K562 (cell line): ENCODE results near the gene HOXC11. TPM values are rescaled to one million over a fixed set of nuclear protein-coding genes. Genes with fewer than 3 reads are reported as not detected.

Source experiments
- ATF1 ChIP-seq, 2 experiments: fragments of 450-650 bp in 1 of 2; IDR thresholded peaks; 2 replicates each; pipeline ENCODE4 v1.6.1; 2016; ENCODE audit warnings: missing compliant biosample characterization in 1 of 2, missing genetic modification characterization in 1 of 2
- BRCA1 ChIP-seq, 2 experiments: fragments of 450-650 bp in 1 of 2; sonication (generic) in 1 of 2; formaldehyde crosslinking in 1 of 2; IDR thresholded peaks; 2 replicates each; pipeline versions ENCODE4 v1.5.0 to v1.6.1; 2017 to 2020; ENCODE audit warnings: mild to moderate bottlenecking in 1 of 2, missing genetic modification reagents in 1 of 2
- BRD4 ChIP-seq: fragments of 200-600 bp; sonication (generic); IDR thresholded peaks from 2 replicates; pipeline ENCODE4 v1.6.1; 2017; ENCODE audit warnings: inconsistent platforms
- CBFA2T3 ChIP-seq: fragments of 450-650 bp; IDR thresholded peaks from 2 replicates; pipeline ENCODE4 v1.6.1; 2017
- CEBPB ChIP-seq: fragments of 450-650 bp; IDR thresholded peaks from 2 replicates; pipeline ENCODE4 v1.6.1; 2016; ENCODE audit warnings: missing genetic modification characterization, missing compliant biosample characterization
- CXXC5 ChIP-seq: fragments of 250-450 bp; sonication (Bioruptor Pico); IDR thresholded peaks from 2 replicates; pipeline ENCODE4 v1.8.0; 2022; ENCODE audit warnings: inconsistent platforms, mild to moderate bottlenecking, moderate library complexity
- EGR1 ChIP-seq: fragments of 450-650 bp; conservative IDR thresholded peaks from 2 replicates; pipeline ENCODE4 v1.6.1; 2017; ENCODE audit warnings: mild to moderate bottlenecking
- EP300 ChIP-seq: IDR thresholded peaks from 2 replicates; pipeline ENCODE4 v1.6.1; 2012; ENCODE audit warnings: low read length, improper control_type of control experiment
- ETV1 ChIP-seq: fragments of 450-650 bp; conservative IDR thresholded peaks from 2 replicates; pipeline ENCODE4 v1.6.1; 2016; ENCODE audit warnings: missing genetic modification characterization, control low read depth, low read depth, missing compliant biosample characterization
- EZH2 ChIP-seq: IDR thresholded peaks from 2 replicates; pipeline ENCODE4 v1.6.1; 2012; ENCODE audit warnings: low read depth, mild to moderate bottlenecking, inconsistent platforms, low read length, borderline replicate concordance
- MYBL2 ChIP-seq, 2 experiments: fragments of 450-650 bp in 1 of 2; sonication (generic) in 1 of 2; formaldehyde crosslinking in 1 of 2; IDR thresholded peaks; 2 replicates each; pipeline versions ENCODE4 v1.6.1 to v1.8.1; 2017 to 2022; ENCODE audit warnings: borderline replicate concordance in 1 of 2, inconsistent platforms in 1 of 2, low read depth in 1 of 2, mild to moderate bottlenecking in 1 of 2, missing genetic modification reagents in 1 of 2, moderate library complexity in 1 of 2
- NCOR1 ChIP-seq: fragments of 450-650 bp; IDR thresholded peaks from 2 replicates; pipeline ENCODE4 v1.6.1; 2016; ENCODE audit warnings: mild to moderate bottlenecking, moderate library complexity
- NFIX ChIP-seq: fragments of 250-450 bp; sonication (Bioruptor Pico); IDR thresholded peaks from 2 replicates; pipeline ENCODE4 v1.4.0; 2020; ENCODE audit warnings: low read depth, mild to moderate bottlenecking, moderate library complexity
- PPARD ChIP-seq: fragments of 250-450 bp; sonication (Bioruptor Pico); IDR thresholded peaks from 2 replicates; pipeline ENCODE4 v1.8.0; 2022; ENCODE audit warnings: inconsistent platforms, mild to moderate bottlenecking, moderate library complexity
- PTRF ChIP-seq: fragments of 450-650 bp; IDR thresholded peaks from 2 replicates; pipeline ENCODE4 v1.6.1; 2016; ENCODE audit warnings: mild to moderate bottlenecking, missing genetic modification characterization, missing compliant biosample characterization
- SMARCC2 ChIP-seq: fragments of 450-650 bp; IDR thresholded peaks from 2 replicates; pipeline ENCODE4 v1.6.1; 2017; ENCODE audit warnings: antibody characterized with exemption, moderate library complexity, mild to moderate bottlenecking, low read depth
- TAF1 ChIP-seq: IDR thresholded peaks from 2 replicates; pipeline ENCODE4 v1.6.1; 2011; ENCODE audit warnings: mild to moderate bottlenecking, low read length, moderate library complexity; ENCODE audit not compliant: insufficient read depth, control insufficient read depth, severe bottlenecking; ENCODE audit errors: extremely low read depth
- TBP ChIP-seq: optimal IDR thresholded peaks from 2 replicates; pipeline ENCODE3; 2011; ENCODE audit warnings: low read depth, low read length, improper control_type of control experiment
- ZNF124 ChIP-seq: sonication (generic); formaldehyde crosslinking; IDR thresholded peaks from 2 replicates; pipeline ENCODE4 v1.8.1; 2022; ENCODE audit warnings: missing genetic modification reagents
- ZNF184 ChIP-seq: sonication (generic); formaldehyde crosslinking; IDR thresholded peaks from 2 replicates; pipeline ENCODE4 v1.5.0; 2020; ENCODE audit warnings: missing genetic modification reagents
- ZNF274 ChIP-seq: IDR thresholded peaks from 2 replicates; pipeline ENCODE4 v1.6.1; 2011; ENCODE audit warnings: low read depth, mild to moderate bottlenecking, low read length, moderate library complexity, borderline replicate concordance
- ZNF311 ChIP-seq: fragments of 250-450 bp; sonication (Bioruptor Pico); IDR thresholded peaks from 2 replicates; pipeline ENCODE4 v1.4.0; 2020; ENCODE audit warnings: mild to moderate bottlenecking, moderate library complexity
- ZNF76 ChIP-seq: fragments of 250-450 bp; sonication (Bioruptor Pico); IDR thresholded peaks from 2 replicates; pipeline ENCODE4 v1.4.0; 2020; ENCODE audit warnings: mild to moderate bottlenecking, moderate library complexity, borderline replicate concordance
- ZNF79 ChIP-seq: fragments of 250-450 bp; sonication (Bioruptor Pico); IDR thresholded peaks from 2 replicates; pipeline ENCODE4 v1.4.0; 2020; ENCODE audit warnings: low read depth, mild to moderate bottlenecking, moderate library complexity
- polyA plus RNA-seq, 8 experiments: library from polyadenylated mRNA; depleted of rRNA in 4 of 8; stranded (reverse) in 5 of 8; unstranded in 3 of 8; fragments of >200 nt; fragmentation: Nextera tagmentation in 2 of 8; fragmentation: Illumina TruSeq in 1 of 8; extraction: Ambion mirVana in 2 of 8; extraction: Trizol in 1 of 8; gene quantifications; 2 replicates each; pipeline versions ENCODE4 v1.2.1 to v1.2.3, GENCODE V29; 2011 to 2014; ENCODE audit warnings: inconsistent platforms in 1 of 8, missing spikeins in 1 of 8
- total RNA-seq, 7 experiments: library from RNA; depleted of rRNA in 6 of 7; stranded (reverse); fragments of >200 nt in 6 of 7; fragmentation: Illumina TruSeq in 2 of 7; extraction: Trizol in 2 of 7; gene quantifications; 2 replicates each; pipeline versions ENCODE4 v1.2.1 to v1.2.3, GENCODE V29; 2011 to 2021; ENCODE audit warnings: low replicate concordance in 1 of 7
- TF ChIP-seq, protein P1 (sequence below), 2 experiments: fragments of 450-650 bp in 1 of 2; sonication (generic) in 1 of 2; formaldehyde crosslinking in 1 of 2; IDR thresholded peaks in 1 of 2; conservative IDR thresholded peaks in 1 of 2; 2 replicates each; pipeline versions ENCODE4 v1.6.1 to v1.8.1; 2016 to 2023; ENCODE audit warnings: mild to moderate bottlenecking in 2 of 2, moderate library complexity in 2 of 2, inconsistent platforms in 1 of 2, missing genetic modification reagents in 1 of 2
- TF ChIP-seq, protein P2 (sequence below): sonication (generic); formaldehyde crosslinking; IDR thresholded peaks from 2 replicates; pipeline ENCODE4 v1.8.0; 2022; ENCODE audit warnings: mild to moderate bottlenecking, low read depth, missing genetic modification reagents

The HOXC11 gene
- total and polyA plus RNA-seq, 9 of the 15 experiments (the other 6 are each of a cell fraction or from before 2014, with no cell fraction given) = not detected

DNA sequence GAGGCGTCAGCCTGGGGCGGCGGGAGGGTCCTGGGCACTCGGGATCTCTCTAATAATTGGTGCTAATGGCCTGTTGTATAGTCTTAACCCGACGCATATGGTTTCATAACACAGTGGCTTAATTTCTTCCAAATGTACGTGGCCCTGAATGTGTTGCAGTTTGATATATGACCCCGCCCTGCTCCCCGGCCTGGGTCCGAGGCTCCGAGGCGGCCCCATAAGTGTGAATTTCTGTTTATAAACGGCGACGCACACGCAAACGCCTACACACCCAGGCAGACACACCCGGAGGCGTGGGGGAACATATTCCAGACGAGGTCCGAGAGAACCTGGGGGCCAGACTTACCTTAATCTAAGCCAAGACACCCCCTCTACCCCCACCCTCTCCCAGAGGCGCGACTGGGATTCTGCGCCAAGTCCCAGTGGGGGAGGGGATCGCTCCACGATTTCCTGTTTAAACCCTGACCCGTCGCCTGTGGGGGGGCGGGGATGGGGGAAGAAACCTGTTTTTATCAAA lies 45.6 kb downstream of the HOXC11 start (continued):
- TF ChIP-seq TBP (no peak), ZNF311 (no peak), TAF1 (peak; percentile 28), PPARD (CRISPR knock-in tag) (no peak), CBFA2T3 (no peak), EP300 (0 out of 2 replicates have a peak, but pooled peaks have one; percentile 17), CEBPB (tag) (no peak), NFIX (no peak), ZNF76 (0 out of 2 replicates have a peak, but pooled peaks have one; percentile 15), EZH2 (no peak), ATF1 (CRISPR knock-in tag; IDR thresholded peaks at IDR 0.05) (no peak), ATF1 (tag; IDR thresholded peaks at IDR 0.05) (0 out of 2 replicates have a peak, but pooled peaks have one; percentile 38), BRD4 (peak; percentile 90), BRCA1 (IDR thresholded peaks at IDR 0.05) (no peak), BRCA1 (CRISPR knock-in tag; IDR thresholded peaks at IDR 0.05) (no peak), PTRF (tag) (no peak), ZNF184 (CRISPR knock-in tag) (no peak), EGR1 (peak; percentile 84), CXXC5 (CRISPR knock-in tag) (peak; percentile 26; the same call in 1 of the 2 replicates), ETV1 (tag) (0 out of 2 replicates have a peak, but pooled peaks have one; percentile 26), NCOR1 (no peak), ZNF274 (no peak), ZNF79 (CRISPR knock-in tag) (no peak), MYBL2 (IDR thresholded peaks at IDR 0.05; ENCODE audit: low read depth) (no peak), MYBL2 (CRISPR knock-in tag; IDR thresholded peaks at IDR 0.05; ENCODE audit: borderline replicate concordance) (no peak), ZNF124 (no peak), SMARCC2 (peak; percentile 19; the same call in 1 of the 2 replicates)
- TF ChIP-seq, protein P1, sequence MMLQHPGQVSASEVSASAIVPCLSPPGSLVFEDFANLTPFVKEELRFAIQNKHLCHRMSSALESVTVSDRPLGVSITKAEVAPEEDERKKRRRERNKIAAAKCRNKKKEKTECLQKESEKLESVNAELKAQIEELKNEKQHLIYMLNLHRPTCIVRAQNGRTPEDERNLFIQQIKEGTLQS (IDR thresholded peaks at IDR 0.05) = no peak
- TF ChIP-seq, protein P1 (CRISPR knock-in tag; conservative IDR thresholded peaks at IDR 0.05) = no peak
- TF ChIP-seq, protein P2, sequence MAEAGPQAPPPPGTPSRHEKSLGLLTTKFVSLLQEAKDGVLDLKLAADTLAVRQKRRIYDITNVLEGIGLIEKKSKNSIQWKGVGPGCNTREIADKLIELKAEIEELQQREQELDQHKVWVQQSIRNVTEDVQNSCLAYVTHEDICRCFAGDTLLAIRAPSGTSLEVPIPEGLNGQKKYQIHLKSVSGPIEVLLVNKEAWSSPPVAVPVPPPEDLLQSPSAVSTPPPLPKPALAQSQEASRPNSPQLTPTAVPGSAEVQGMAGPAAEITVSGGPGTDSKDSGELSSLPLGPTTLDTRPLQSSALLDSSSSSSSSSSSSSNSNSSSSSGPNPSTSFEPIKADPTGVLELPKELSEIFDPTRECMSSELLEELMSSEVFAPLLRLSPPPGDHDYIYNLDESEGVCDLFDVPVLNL (CRISPR knock-in tag) = no peak
